Kidney epithelial cell (primary cell): ENCODE results near the gene NHSL2. TPM values are rescaled to one million over a fixed set of nuclear protein-coding genes. Genes with fewer than 3 reads are reported as not detected.
"Not testable (repeated sequence)": the region's sequence is repeated elsewhere in the genome, so short reads cannot be mapped to it uniquely, and the experiment has no call there.

Experiments used
- DNase-seq: peaks from one replicate; pipeline ENCODE4 v3.0.0-alpha.2; 2010; ENCODE audit warnings: low read depth
- H3K27me3 ChIP-seq: 2 replicates; pipeline ENCODE4 v1.6.0; 2011; ENCODE audit warnings: low read length; ENCODE audit not compliant: control insufficient read depth, insufficient read depth
- H3K36me3 ChIP-seq: 2 replicates; pipeline ENCODE4 v1.5.1; 2011; ENCODE audit warnings: low read length; ENCODE audit not compliant: control insufficient read depth, insufficient read depth
- H3K4me3 ChIP-seq: 2 replicates; pipeline ENCODE4 v1.5.1; 2011; ENCODE audit warnings: low read depth, mild to moderate bottlenecking, control low read depth, low read length
- CTCF ChIP-seq: IDR thresholded peaks from 2 replicates; pipeline ENCODE4 v1.5.1; 2011; ENCODE audit warnings: mild to moderate bottlenecking, moderate library complexity, low read length, control low read depth, inconsistent platforms; ENCODE audit not compliant: insufficient read depth, poor library complexity, severe bottlenecking
- total RNA-seq: library from RNA; depleted of rRNA; stranded (reverse); fragments of >200 nt; gene quantifications from 2 replicates; pipeline ENCODE4 v1.2.3, GENCODE V29; 2015

NHSL2 gene
- total RNA-seq, 1 donor from 2014 or later = 1.4 TPM

- Histone ChIP-seq H3K4me3 (no peak overlapping the region), H3K36me3 (no peaks in the 10 kb centered on the region), H3K27me3 (peaks cover 6% of the 10 kb centered on the region)
- no peak for TF ChIP-seq CTCF
- no peak for DNase-seq
Observed at GRCh38 chrX:72053508-72053907, 142.9 kb downstream of the NHSL2 start.

- H3K36me3 ChIP-seq = no peaks in the 10 kb centered on the region
- H3K4me3 ChIP-seq = no peak overlapping the region
- TF ChIP-seq CTCF = no peak
- DNase-seq = no peak
- peaks cover 6% of the 10 kb centered on the region for H3K27me3 ChIP-seq
Observed at GRCh38 chrX:72054779-72055489, 144.3 kb downstream of the NHSL2 start.

GRCh38 chrX:72057331-72057730 lies 146.7 kb downstream of the NHSL2 start:
- DNase-seq = no peak
- no peaks in the 10 kb centered on the region for H3K36me3 ChIP-seq
- no peak for TF ChIP-seq CTCF

GRCh38 chrX:72057849-72058248 lies 147.2 kb downstream of the NHSL2 start:
- no peak for DNase-seq
- no peak for TF ChIP-seq CTCF
- Histone ChIP-seq H3K27me3 (peaks cover 6% of the 10 kb centered on the region), H3K4me3 (no peak overlapping the region), H3K36me3 (no peaks in the 10 kb centered on the region)

More at GRCh38 chrX:72057331-72057730, 146.7 kb downstream of the NHSL2 start:
- peaks cover 6% of the 10 kb centered on the region for H3K27me3 ChIP-seq
- H3K4me3 ChIP-seq = no peak overlapping the region

- H3K36me3 ChIP-seq, H3K27me3 ChIP-seq, DNase-seq, H3K4me3 ChIP-seq: not testable (repeated sequence)
Observed at GRCh38 chrX:72058346-72058745, 147.7 kb downstream of the NHSL2 start.

- no peak for TF ChIP-seq CTCF
- Histone ChIP-seq H3K36me3 (no peaks in the 10 kb centered on the region), H3K4me3 (no peak overlapping the region), H3K27me3 (no peaks in the 10 kb centered on the region)
- DNase-seq = no peak
Observed at GRCh38 chrX:72060196-72060920, 149.7 kb downstream of the NHSL2 start.
